Endodermal cell (in vitro differentiated cells): ENCODE results near the gene STX8. TPM values are rescaled to one million over a fixed set of nuclear protein-coding genes. Genes with fewer than 3 reads are reported as not detected.
A peak's percentile ranks its signal among the peaks of the same experiment; 100 is the strongest.

Experiments
- DNase-seq: peaks from one replicate; pipeline ENCODE4 v3.0.0-alpha.2; 2017
- H3K27ac ChIP-seq: 2 replicates; pipeline ENCODE4 v1.5.1; 2013; ENCODE audit warnings: mild to moderate bottlenecking, low read depth, low read length, moderate library complexity
- H3K27me3 ChIP-seq: 2 replicates; pipeline ENCODE4 v1.6.1; 2013; ENCODE audit warnings: mild to moderate bottlenecking, low read length, moderate library complexity; ENCODE audit not compliant: insufficient read depth, control insufficient read depth, poor library complexity, severe bottlenecking
- H3K36me3 ChIP-seq: 2 replicates; pipeline ENCODE4 v1.7.0; 2013; ENCODE audit warnings: mild to moderate bottlenecking, low read length, moderate library complexity; ENCODE audit not compliant: control insufficient read depth, insufficient read depth
- H3K4me1 ChIP-seq: one replicate; pipeline ENCODE4 v1.7.0; 2013; ENCODE audit warnings: low read length; ENCODE audit not compliant: control insufficient read depth, insufficient read depth
- H3K4me3 ChIP-seq: 2 replicates; pipeline ENCODE4 v1.5.1; 2013; ENCODE audit warnings: mild to moderate bottlenecking, low read length, moderate library complexity
- H3K9ac ChIP-seq: 2 replicates; pipeline ENCODE4 v1.6.1; 2013; ENCODE audit warnings: mild to moderate bottlenecking, low read length, moderate library complexity; ENCODE audit not compliant: poor library complexity, severe bottlenecking; ENCODE audit errors: extremely low read depth
- H3K9me3 ChIP-seq: 2 replicates; pipeline ENCODE4 v1.6.1; 2013; ENCODE audit warnings: mild to moderate bottlenecking, low read length, moderate library complexity; ENCODE audit not compliant: control insufficient read depth
- H3K27ac Mint-ChIP-seq: 2 replicates; pipeline ENCODE4 v1.8.0; 2020; ENCODE audit warnings: mixed read lengths
- H3K27me3 Mint-ChIP-seq: 2 replicates; pipeline ENCODE4 v1.8.0; 2021; ENCODE audit warnings: mild to moderate bottlenecking, mixed read lengths; ENCODE audit not compliant: insufficient read depth
- H3K36me3 Mint-ChIP-seq: 2 replicates; pipeline ENCODE4 v1.8.0; 2020; ENCODE audit warnings: low read depth, mixed read lengths
- H3K4me1 Mint-ChIP-seq: 2 replicates; pipeline ENCODE4 v1.8.0; 2020; ENCODE audit warnings: mixed read lengths
- H3K4me3 Mint-ChIP-seq: 2 replicates; pipeline ENCODE4 v1.8.0; 2020; ENCODE audit warnings: mild to moderate bottlenecking, moderate library complexity, mixed read lengths
- H3K9me3 Mint-ChIP-seq: 2 replicates; pipeline ENCODE4 v1.8.0; 2020; ENCODE audit warnings: mild to moderate bottlenecking, mixed read lengths
- CTCF ChIP-seq: fragments of 200-600 bp; sonication (generic); conservative IDR thresholded peaks from 2 replicates; pipeline ENCODE4 v1.5.0; 2021; ENCODE audit warnings: antibody characterized with exemption, mild to moderate bottlenecking
- WGBS, 2 experiments: methylation state at CpG; one replicate each; pipeline versions ENCODE4 v1.1.5 to v1.1.7; 2013; ENCODE audit warnings: missing lambda C conversion rate in 2 of 2, mixed read lengths in 1 of 2; ENCODE audit not compliant: insufficient coverage in 1 of 2, insufficient read length in 1 of 2; 5-methylcytosine and 5-hydroxymethylcytosine counted together
- total RNA-seq, 2 donors: library from RNA; stranded (reverse); fragmentation: NEBNext Ultra II Directional in 1 of 2; extraction: Animal tissue kit (Norgen Biotek cat#: 25700) in 1 of 2; gene quantifications; 2 replicates in 1 of 2; 3 replicates in 1 of 2; pipeline ENCODE4 v1.2.1, GENCODE V29; 2021

The STX8 gene
- total RNA-seq, 2 donors from 2014 or later: 82.5 to 98.2 TPM

GRCh38 chr17:9467518-9467917 lies 108.1 kb downstream of the STX8 start:
- H3K4me3 ChIP-seq: no peak overlapping the region
- no peak overlapping the region for H3K9ac ChIP-seq
- H3K4me1 ChIP-seq: no peaks in the 10 kb centered on the region
- H3K4me3 Mint-ChIP-seq: no peak overlapping the region
- H3K9me3 ChIP-seq: no peaks in the 10 kb centered on the region
- peaks cover 14% of the 10 kb centered on the region for H3K4me1 Mint-ChIP-seq
- DNase-seq: peak; percentile 88
- TF ChIP-seq CTCF: peak; percentile 80
- no peaks in the 10 kb centered on the region for H3K36me3 ChIP-seq
- H3K27me3 ChIP-seq: no peaks in the 10 kb centered on the region
- H3K27ac ChIP-seq: no peak overlapping the region
- H3K36me3 Mint-ChIP-seq: peaks cover 6% of the 10 kb centered on the region
- H3K9me3 Mint-ChIP-seq: no peaks in the 10 kb centered on the region
- WGBS, 2 experiments: 60 to 66% methylated on average over 4 to 5 of the region's 5 CpGs
- H3K27ac Mint-ChIP-seq: no peak overlapping the region
- no peaks in the 10 kb centered on the region for H3K27me3 Mint-ChIP-seq

DNA sequence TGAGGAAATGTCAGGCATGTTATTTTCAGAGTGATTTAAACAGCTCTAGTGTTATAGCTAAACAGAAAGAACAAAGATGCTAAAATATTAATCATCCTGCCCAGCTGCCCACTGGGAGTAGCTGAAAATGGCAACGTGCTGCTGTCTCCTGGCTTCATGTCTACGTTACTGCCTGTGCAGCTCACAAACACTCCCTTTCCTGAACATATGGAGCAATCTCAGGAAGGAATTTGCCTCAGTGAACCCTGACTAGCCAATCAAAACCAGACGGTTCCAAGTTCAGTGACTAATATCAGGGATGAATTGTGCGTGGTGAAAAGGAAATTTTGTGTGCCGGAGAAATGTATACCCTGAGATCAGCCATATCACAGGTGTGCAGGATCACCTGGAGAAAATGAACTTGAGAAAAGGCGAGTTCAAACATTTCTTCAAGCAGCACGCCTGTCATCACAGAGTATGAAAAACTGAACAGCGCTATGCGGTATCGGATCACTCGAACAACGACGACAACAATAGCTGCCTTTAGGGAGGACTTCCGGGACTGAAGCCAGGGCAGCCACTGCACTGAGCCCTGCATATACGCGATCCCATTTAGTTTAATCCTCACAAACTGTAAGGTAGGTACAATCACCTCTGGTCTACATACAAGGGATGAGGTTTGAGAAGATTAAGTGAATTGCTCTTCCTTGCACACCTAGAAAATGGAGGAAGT lies 110.3 kb downstream of the STX8 start:
- peaks cover 10% of the 10 kb centered on the region for H3K9me3 Mint-ChIP-seq
- no peak overlapping the region for H3K27ac Mint-ChIP-seq
- Histone ChIP-seq H3K36me3 (no peaks in the 10 kb centered on the region), H3K4me1 (no peaks in the 10 kb centered on the region), H3K9me3 (peaks cover 5% of the 10 kb centered on the region), H3K27ac (no peak overlapping the region), H3K27me3 (no peaks in the 10 kb centered on the region), H3K9ac (no peak overlapping the region), H3K4me3 (no peak overlapping the region)
- no peak for DNase-seq
- peaks cover 14% of the 10 kb centered on the region for H3K4me1 Mint-ChIP-seq
- TF ChIP-seq CTCF: no peak
- peaks cover 14% of the 10 kb centered on the region for H3K36me3 Mint-ChIP-seq
- WGBS, 2 experiments: 94 to 95% methylated on average over 12 to 16 of the region's 16 CpGs
- H3K4me3 Mint-ChIP-seq: no peak overlapping the region
- H3K27me3 Mint-ChIP-seq: no peaks in the 10 kb centered on the region

DNA sequence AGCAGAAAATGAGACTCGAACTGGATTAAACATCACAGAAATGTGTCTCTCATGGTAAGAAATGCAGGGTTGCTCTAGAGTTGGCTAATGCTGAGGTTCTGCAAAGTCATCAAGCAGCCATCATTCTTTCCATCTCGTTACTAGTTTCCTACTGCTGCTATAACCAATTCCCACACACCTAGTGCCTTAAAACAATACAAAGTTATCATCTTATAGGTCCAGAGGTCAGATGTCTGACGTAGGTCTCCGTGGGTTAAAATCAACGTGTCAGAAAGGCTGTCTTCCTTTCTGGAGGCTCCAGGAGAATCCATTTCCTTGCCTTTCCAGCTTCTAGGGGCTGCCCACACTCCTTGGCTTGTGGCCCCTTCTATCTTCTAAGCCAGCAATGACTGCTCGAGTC lies 118.6 kb downstream of the STX8 start:
- Histone ChIP-seq H3K27me3 (no peaks in the 10 kb centered on the region), H3K36me3 (no peaks in the 10 kb centered on the region), H3K27ac (no peak overlapping the region), H3K4me1 (peaks cover 4% of the 10 kb centered on the region), H3K4me3 (no peak overlapping the region), H3K9ac (no peak overlapping the region), H3K9me3 (peaks cover 15% of the 10 kb centered on the region)
- Mint-ChIP-seq H3K9me3 (peaks cover 26% of the 10 kb centered on the region), H3K27me3 (no peaks in the 10 kb centered on the region), H3K4me3 (no peak overlapping the region), H3K4me1 (peaks cover 5% of the 10 kb centered on the region), H3K27ac (no peak overlapping the region), H3K36me3 (peaks cover 30% of the 10 kb centered on the region)
- DNase-seq: no peak
- no peak for TF ChIP-seq CTCF
- WGBS, 2 experiments: 94% methylated on average over 6 of the region's 6 CpGs
